Pancreas (tissue), 10 donors: ENCODE results near the gene KIAA1614. TPM values are rescaled to one million over a fixed set of nuclear protein-coding genes. Genes with fewer than 3 reads are reported as not detected.

ENCODE experiments used
- ATAC-seq, 4 donors: fragments of 200-7000 bp; cut with Tn5 transposase; one replicate each; pipeline versions ENCODE4 v1.8.0 to v1.9.1; 2020; ENCODE audit warnings: mild to moderate bottlenecking in 4 of 4, moderate library complexity in 4 of 4
- DNase-seq, 6 donors: peaks; one replicate each; pipeline ENCODE4 v3.0.0-alpha.2; 2020
- FAIRE-seq: peaks from 2 replicates; lab custom pipeline; 2012; peaks lifted over from hg19 to GRCh38; lab: Jason Lieb, UNC
- H3K27ac ChIP-seq, 4 donors: fragments of 200-600 bp; sonication (generic); 1 replicate in 3 of 4; 2 replicates in 1 of 4; pipeline versions ENCODE4 v1.5.0 to v1.8.0; 2020
- H3K27me3 ChIP-seq, 4 donors: fragments of 200-600 bp; one replicate each; pipeline ENCODE4 v1.8.0; 2021
- H3K36me3 ChIP-seq, 3 donors: fragments of 200-600 bp; sonication (generic) in 1 of 3; one replicate each; pipeline versions ENCODE4 v1.5.0 to v1.8.0; 2020 to 2021
- H3K4me1 ChIP-seq, 3 donors: fragments of 200-600 bp; one replicate each; pipeline ENCODE4 v1.8.0; 2021
- H3K4me3 ChIP-seq, 4 donors: fragments of 200-600 bp; sonication (generic) in 2 of 4; one replicate each; pipeline versions ENCODE4 v1.5.0 to v1.8.0; 2020 to 2021
- H3K9me3 ChIP-seq, 4 donors: fragments of 200-600 bp; one replicate each; pipeline ENCODE4 v1.8.0; 2021
- CTCF ChIP-seq, 4 donors: fragments of 200-600 bp; sonication (generic) in 3 of 4; IDR thresholded peaks; one replicate each; pipeline versions ENCODE4 v1.5.0 to v1.8.0; 2021; ENCODE audit warnings: antibody characterized with exemption in 4 of 4
- WGBS, 2 donors: extraction: QIAGEN DNeasy Blood & Tissue Kit; methylation state at CpG; one replicate each; pipeline ENCODE4 v1.1.7; 2013; 5-methylcytosine and 5-hydroxymethylcytosine counted together
- intact Hi-C, 3 donors: fragments of 100-400 bp; cut with DNase I; formaldehyde crosslinking; loops; one replicate each; pipeline versions ENCODE4 v1.11.1 to v1.14.2; 2022
- polyA plus RNA-seq, 2 donors: library from polyadenylated mRNA; stranded (reverse); fragments of 200-250 nt; gene quantifications; one replicate each; pipeline ENCODE4 v1.2.3, GENCODE V29; 2013
- total RNA-seq, 6 donors: library from RNA; stranded (reverse); fragmentation: NEBNext Ultra II Directional in 4 of 6; extraction: Animal tissue kit (Norgen Biotek cat#: 25700) in 4 of 6; gene quantifications; one replicate each; pipeline versions ENCODE4 v1.2.1 to v1.2.4, GENCODE V29; 2021 to 2023
- donor health status: healthy with polysubstance abuse.
- donor health status: DM: no; HTN: no; CAD: no; lungs with moderate emphysema.
- donor health status: DM: no; HTN: no; CAD: no.
- donor health status: control.
- donor health status: control.
- donor health status: Bipolar disorder and iron deficiency.
- donor health status: DM: yes; HTN: yes; CAD: no.
- donor health status: DM: no; HTN: no; CAD: no.
- donor health status: DM: no; HTN: no; CAD: no.
- donor health status: DM: yes; HTN: yes; CAD: no.

The KIAA1614 gene
- total and polyA plus RNA-seq, 8 donors: 0.32 to 3.3 (median 1.5) TPM

- Histone ChIP-seq H3K27ac (no peak overlapping the region), H3K4me3 (no peak overlapping the region), H3K27me3 (no peaks in the 10 kb centered on the region), H3K4me1 (peaks cover 0 to 20% (median 19%) of the 10 kb centered on the region in 3 donors), H3K36me3 (no peaks in the 10 kb centered on the region), H3K9me3 (no peaks in the 10 kb centered on the region)
- no peak for DNase-seq
- intact Hi-C loops: no loop called here
- TF ChIP-seq CTCF (IDR thresholded peaks at IDR 0.05): no peak
- WGBS, 2 donors: 97% methylated on average over 8 of the region's 8 CpGs
- no peak for FAIRE-seq
- no peak for ATAC-seq
These were observed 58.7 kb downstream of the KIAA1614 start for GRCh38 chr1:180971273-180971997.

- Histone ChIP-seq H3K27me3 (no peaks in the 10 kb centered on the region), H3K9me3 (no peaks in the 10 kb centered on the region), H3K36me3 (no peaks in the 10 kb centered on the region), H3K4me3 (no peak overlapping the region), H3K27ac (peak overlapping the region in 1 of 4 donors; percentile 1), H3K4me1 (peaks cover 0 to 23% (median 20%) of the 10 kb centered on the region in 3 donors)
- no peak for TF ChIP-seq CTCF (IDR thresholded peaks at IDR 0.05)
- no peak for FAIRE-seq
- ATAC-seq: peak in 2 of 4 donors; percentile 32 to 33
- intact Hi-C loops: no loop called here
- 46% methylated on average over 4 of the region's 4 CpGs for WGBS, 2 donors
- no peak for DNase-seq
These were observed 60.7 kb downstream of the KIAA1614 start for GRCh38 chr1:180973369-180973768.

GRCh38 chr1:180974236-180974635 lies 61.5 kb downstream of the KIAA1614 start:
- Histone ChIP-seq H3K4me1 (peaks cover 0 to 23% (median 20%) of the 10 kb centered on the region in 3 donors), H3K4me3 (no peak overlapping the region), H3K9me3 (no peaks in the 10 kb centered on the region), H3K36me3 (no peaks in the 10 kb centered on the region), H3K27ac (no peak overlapping the region), H3K27me3 (no peaks in the 10 kb centered on the region)
- DNase-seq (no peak), FAIRE-seq (no peak), ATAC-seq (peak in 1 of 4 donors; percentile 24)
- TF ChIP-seq CTCF (IDR thresholded peaks at IDR 0.05): no peak
- 46 to 50% methylated on average over 4 of the region's 4 CpGs for WGBS, 2 donors
- intact Hi-C loops: no loop called here

- Histone ChIP-seq H3K36me3 (no peaks in the 10 kb centered on the region), H3K4me1 (peaks cover 0 to 23% (median 20%) of the 10 kb centered on the region in 3 donors), H3K27ac (no peak overlapping the region), H3K4me3 (no peak overlapping the region), H3K9me3 (no peaks in the 10 kb centered on the region), H3K27me3 (no peaks in the 10 kb centered on the region)
- FAIRE-seq: no peak
- intact Hi-C loops: no loop called here
- no peak for ATAC-seq
- no peak for DNase-seq
- no peak for TF ChIP-seq CTCF (IDR thresholded peaks at IDR 0.05)
- WGBS, 2 donors: 85 to 86% methylated on average over 4 of the region's 4 CpGs
These were observed 62.9 kb downstream of the KIAA1614 start for GRCh38 chr1:180975551-180975950.

- FAIRE-seq (no peak), ATAC-seq (no peak), DNase-seq (no peak)
- Histone ChIP-seq H3K4me1 (peaks cover 0 to 23% (median 20%) of the 10 kb centered on the region in 3 donors), H3K27ac (no peak overlapping the region), H3K9me3 (no peaks in the 10 kb centered on the region), H3K36me3 (no peaks in the 10 kb centered on the region), H3K27me3 (no peaks in the 10 kb centered on the region), H3K4me3 (no peak overlapping the region)
- no peak for TF ChIP-seq CTCF (IDR thresholded peaks at IDR 0.05)
- 91 to 95% methylated on average over 12 of the region's 12 CpGs for WGBS, 2 donors
- intact Hi-C loops: no loop called here
These were observed 63.5 kb downstream of the KIAA1614 start for GRCh38 chr1:180976191-180976590.
